Gastrocnemius medialis (tissue), 4 donors: Measurements from ENCODE around the gene ZIC2. TPM values are rescaled to one million over a fixed set of nuclear protein-coding genes. Genes with fewer than 3 reads are reported as not detected.

Experiments used
- ATAC-seq, 2 donors: fragments of 150-250 bp; one replicate each; pipeline ENCODE4 v1.9.1; 2016
- DNase-seq, 2 donors: peaks; one replicate each; pipeline ENCODE4 v3.0.0-alpha.2; 2019
- H3K27ac ChIP-seq, 4 donors: fragments of 200-600 bp; sonication (generic); 1 replicate in 1 of 4; 2 replicates in 3 of 4; pipeline ENCODE4 v1.5.1; 2016 to 2018; ENCODE audit warnings: mild to moderate bottlenecking in 2 of 4, moderate library complexity in 1 of 4
- H3K27me3 ChIP-seq, 3 donors: fragments of 200-600 bp; sonication (generic) in 2 of 3; 1 replicate in 1 of 3; 2 replicates in 2 of 3; pipeline versions ENCODE4 v1.5.1 to v1.6.0; 2016 to 2019; ENCODE audit warnings: mild to moderate bottlenecking in 1 of 3, moderate library complexity in 1 of 3
- H3K36me3 ChIP-seq, 2 donors: fragments of 200-600 bp; sonication (generic) in 1 of 2; one replicate each; pipeline ENCODE4 v1.5.1; 2017 to 2018
- H3K4me1 ChIP-seq, 2 donors: fragments of 200-600 bp; sonication (generic) in 1 of 2; one replicate each; pipeline ENCODE4 v1.5.1; 2016 to 2017; ENCODE audit warnings: mild to moderate bottlenecking in 2 of 2
- H3K4me3 ChIP-seq, 4 donors: fragments of 200-600 bp; sonication (generic) in 3 of 4; 1 replicate in 1 of 4; 2 replicates in 3 of 4; pipeline ENCODE4 v1.5.1; 2016 to 2019; ENCODE audit warnings: mild to moderate bottlenecking in 2 of 4
- H3K9me3 ChIP-seq, 3 donors: fragments of 200-600 bp; sonication (generic) in 2 of 3; 1 replicate in 1 of 3; 2 replicates in 2 of 3; pipeline ENCODE4 v1.5.1; 2016 to 2019
- POLR2A ChIP-seq, 2 donors: fragments of 450-650 bp; IDR thresholded peaks; one replicate each; pipeline ENCODE4 v1.6.1; 2017; ENCODE audit warnings: antibody characterized with exemption in 2 of 2, mild to moderate bottlenecking in 2 of 2, moderate library complexity in 2 of 2
- in situ Hi-C, 4 donors: fragments of 200-750 bp; cut with MboI; loops; one replicate each; pipeline versions ENCODE4 v1.15.0 to v1.8.0; 2017; ENCODE audit warnings: low sequenced_read_pairs in 4 of 4
- intact Hi-C: fragments of 100-400 bp; cut with DNase I; formaldehyde crosslinking; loops from one replicate; pipeline ENCODE4 v1.15.1; 2023; ENCODE audit warnings: low total_unique reads
- total RNA-seq, 4 donors: library from RNA; depleted of rRNA; stranded (reverse); fragments of >200 nt; gene quantifications; one replicate each; pipeline versions ENCODE4 v1.1.0 to v1.2.3, GENCODE V29; 2016
- TF ChIP-seq, protein P1 (sequence below), 5 experiments: fragments of 450-650 bp in 3 of 5; fragments of 200-600 bp in 2 of 5; sonication (generic) in 2 of 5; IDR thresholded peaks in 4 of 5; conservative IDR thresholded peaks in 1 of 5; 1 replicate in 4 of 5; 2 replicates in 1 of 5; pipeline ENCODE4 v1.5.1; 2016 to 2019; ENCODE audit warnings: antibody characterized with exemption in 5 of 5, mild to moderate bottlenecking in 3 of 5, moderate library complexity in 3 of 5

Gene ZIC2
- total RNA-seq, 4 donors from 2014 or later, result not detected

DNA sequence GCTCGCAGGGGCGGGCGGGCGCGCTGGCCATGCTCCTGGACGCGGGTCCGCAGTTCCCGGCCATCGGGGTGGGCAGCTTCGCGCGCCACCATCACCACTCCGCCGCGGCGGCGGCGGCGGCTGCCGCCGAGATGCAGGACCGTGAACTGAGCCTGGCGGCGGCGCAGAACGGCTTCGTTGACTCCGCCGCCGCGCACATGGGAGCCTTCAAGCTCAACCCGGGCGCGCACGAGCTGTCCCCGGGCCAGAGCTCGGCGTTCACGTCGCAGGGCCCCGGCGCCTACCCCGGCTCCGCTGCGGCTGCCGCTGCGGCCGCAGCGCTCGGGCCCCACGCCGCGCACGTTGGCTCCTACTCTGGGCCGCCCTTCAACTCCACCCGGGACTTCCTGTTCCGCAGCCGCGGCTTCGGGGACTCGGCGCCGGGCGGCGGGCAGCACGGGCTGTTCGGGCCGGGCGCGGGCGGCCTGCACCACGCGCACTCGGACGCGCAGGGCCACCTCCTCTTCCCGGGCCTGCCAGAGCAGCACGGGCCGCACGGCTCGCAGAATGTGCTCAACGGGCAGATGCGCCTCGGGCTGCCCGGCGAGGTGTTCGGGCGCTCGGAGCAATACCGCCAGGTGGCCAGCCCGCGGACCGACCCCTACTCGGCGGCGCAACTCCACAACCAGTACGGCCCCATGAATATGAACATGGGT, 599 bp downstream of the ZIC2 start:
- Histone ChIP-seq H3K4me1 (peaks cover 13 to 24% of the 10 kb centered on the region in 2 donors), H3K4me3 (peak overlapping the region in 3 of 4 donors; percentile 51 to 62 (median 54)), H3K27ac (no peak overlapping the region), H3K27me3 (peaks cover 88 to 92% (median 90%) of the 10 kb centered on the region in 3 donors), H3K9me3 (no peaks in the 10 kb centered on the region), H3K36me3 (no peaks in the 10 kb centered on the region)
- no peak for DNase-seq
- intact Hi-C loops (loop anchor here (10.0 kb wide), 1 partner anchor 327 kb away; no protein-coding TSS in a partner anchor), in situ Hi-C loops (no loop called here)
- no peak for ATAC-seq
- TF ChIP-seq, protein P1, sequence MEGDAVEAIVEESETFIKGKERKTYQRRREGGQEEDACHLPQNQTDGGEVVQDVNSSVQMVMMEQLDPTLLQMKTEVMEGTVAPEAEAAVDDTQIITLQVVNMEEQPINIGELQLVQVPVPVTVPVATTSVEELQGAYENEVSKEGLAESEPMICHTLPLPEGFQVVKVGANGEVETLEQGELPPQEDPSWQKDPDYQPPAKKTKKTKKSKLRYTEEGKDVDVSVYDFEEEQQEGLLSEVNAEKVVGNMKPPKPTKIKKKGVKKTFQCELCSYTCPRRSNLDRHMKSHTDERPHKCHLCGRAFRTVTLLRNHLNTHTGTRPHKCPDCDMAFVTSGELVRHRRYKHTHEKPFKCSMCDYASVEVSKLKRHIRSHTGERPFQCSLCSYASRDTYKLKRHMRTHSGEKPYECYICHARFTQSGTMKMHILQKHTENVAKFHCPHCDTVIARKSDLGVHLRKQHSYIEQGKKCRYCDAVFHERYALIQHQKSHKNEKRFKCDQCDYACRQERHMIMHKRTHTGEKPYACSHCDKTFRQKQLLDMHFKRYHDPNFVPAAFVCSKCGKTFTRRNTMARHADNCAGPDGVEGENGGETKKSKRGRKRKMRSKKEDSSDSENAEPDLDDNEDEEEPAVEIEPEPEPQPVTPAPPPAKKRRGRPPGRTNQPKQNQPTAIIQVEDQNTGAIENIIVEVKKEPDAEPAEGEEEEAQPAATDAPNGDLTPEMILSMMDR (IDR thresholded peaks at IDR 0.05 in 4 of 5, conservative IDR thresholded peaks at IDR 0.05 in 1 of 5), result no peak
- no peak for TF ChIP-seq POLR2A (IDR thresholded peaks at IDR 0.05)

DNA sequence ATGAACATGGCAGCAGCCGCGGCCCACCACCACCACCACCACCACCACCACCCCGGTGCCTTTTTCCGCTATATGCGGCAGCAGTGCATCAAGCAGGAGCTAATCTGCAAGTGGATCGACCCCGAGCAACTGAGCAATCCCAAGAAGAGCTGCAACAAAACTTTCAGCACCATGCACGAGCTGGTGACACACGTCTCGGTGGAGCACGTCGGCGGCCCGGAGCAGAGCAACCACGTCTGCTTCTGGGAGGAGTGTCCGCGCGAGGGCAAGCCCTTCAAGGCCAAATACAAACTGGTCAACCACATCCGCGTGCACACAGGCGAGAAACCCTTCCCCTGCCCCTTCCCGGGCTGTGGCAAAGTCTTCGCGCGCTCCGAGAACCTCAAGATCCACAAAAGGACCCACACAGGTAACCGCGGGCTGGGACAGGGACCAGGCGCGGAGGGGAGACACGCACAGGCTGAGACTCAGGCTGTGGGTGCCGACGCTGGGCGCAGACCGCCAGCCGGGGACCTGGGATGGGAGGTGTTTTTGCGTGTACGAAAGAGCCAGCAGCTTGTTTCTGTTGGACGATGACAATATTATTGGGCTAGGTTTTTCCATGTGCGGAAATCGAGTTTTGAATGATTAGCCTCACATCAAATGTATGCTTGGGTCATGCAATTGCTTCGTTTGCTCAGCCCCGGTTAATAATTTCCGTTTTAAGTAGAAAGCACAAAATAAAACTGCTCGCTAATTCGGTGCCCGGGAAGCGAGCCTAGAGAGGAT, 1.3 kb downstream of the ZIC2 start:
- DNase-seq (no peak), ATAC-seq (no peak)
- in situ Hi-C loops (no loop called here), intact Hi-C loops (loop anchor here (10.0 kb wide), 1 partner anchor 328 kb away; no protein-coding TSS in a partner anchor)
- no peak overlapping the region for H3K27ac ChIP-seq
- peaks cover 13 to 24% of the 10 kb centered on the region in 2 donors for H3K4me1 ChIP-seq
- H3K36me3 ChIP-seq, result no peaks in the 10 kb centered on the region
- peaks cover 88 to 92% (median 90%) of the 10 kb centered on the region in 3 donors for H3K27me3 ChIP-seq
- no peaks in the 10 kb centered on the region for H3K9me3 ChIP-seq
- H3K4me3 ChIP-seq, result peak overlapping the region in 1 of 4 donors; percentile 51
- TF ChIP-seq, protein P1 (IDR thresholded peaks at IDR 0.05 in 4 of 5, conservative IDR thresholded peaks at IDR 0.05 in 1 of 5), result no peak
- TF ChIP-seq POLR2A (IDR thresholded peaks at IDR 0.05), result no peak

DNA sequence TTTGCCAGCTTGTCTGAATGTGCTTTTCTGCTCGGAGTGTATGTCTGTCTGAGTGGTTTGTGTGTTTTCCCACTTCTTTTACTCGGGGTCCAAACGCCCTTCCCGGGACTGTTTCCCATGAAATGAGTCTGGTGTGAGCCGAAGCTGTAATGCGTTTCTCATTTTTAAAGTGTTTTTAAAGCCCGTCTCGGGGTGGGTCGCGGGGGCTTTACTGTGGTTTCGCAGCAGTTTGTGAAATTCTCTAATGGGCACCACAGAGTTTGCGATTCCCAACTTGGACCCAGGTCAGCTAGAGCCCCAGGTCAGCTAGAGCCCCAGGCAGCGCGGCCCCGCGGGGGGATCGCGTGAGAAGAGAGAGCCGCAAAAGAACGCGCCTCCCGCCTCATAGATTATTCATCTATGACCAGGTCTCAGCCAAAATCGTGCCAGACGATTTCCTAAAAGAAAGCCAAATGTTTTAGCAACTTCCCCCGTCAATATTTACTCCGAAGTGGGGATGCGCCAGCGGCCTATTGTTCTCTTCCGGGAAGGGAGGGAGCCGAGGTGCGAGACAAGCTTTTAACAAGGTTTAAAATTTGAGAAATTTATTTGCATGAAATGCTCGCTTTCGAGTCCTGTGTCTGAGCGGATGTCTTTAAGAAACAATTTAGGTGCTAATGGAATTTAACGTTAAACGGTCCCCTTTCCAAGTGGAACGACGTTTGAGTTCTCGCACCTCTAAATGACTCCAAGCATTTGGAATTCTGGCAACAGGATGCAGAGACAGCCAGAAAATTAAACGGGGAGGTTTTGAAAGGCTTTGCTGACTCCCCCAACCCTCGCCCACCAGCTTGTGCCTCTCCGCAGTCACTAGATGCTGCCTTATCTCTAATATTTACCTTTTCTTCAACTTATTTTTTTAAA, 2.2 kb downstream of the ZIC2 start:
- ATAC-seq (no peak), DNase-seq (no peak)
- Histone ChIP-seq H3K27me3 (peaks cover 88 to 92% (median 90%) of the 10 kb centered on the region in 3 donors), H3K4me3 (no peak overlapping the region), H3K4me1 (peaks cover 13 to 20% of the 10 kb centered on the region in 2 donors), H3K9me3 (no peaks in the 10 kb centered on the region), H3K36me3 (no peaks in the 10 kb centered on the region), H3K27ac (no peak overlapping the region)
- in situ Hi-C loops (no loop called here), intact Hi-C loops (loop anchor here (10.0 kb wide), 1 partner anchor 329 kb away; no protein-coding TSS in a partner anchor)
- TF ChIP-seq, protein P1 (IDR thresholded peaks at IDR 0.05 in 4 of 5, conservative IDR thresholded peaks at IDR 0.05 in 1 of 5), result no peak
- TF ChIP-seq POLR2A (IDR thresholded peaks at IDR 0.05), result no peak

- H3K4me1 ChIP-seq, result peaks cover 6 to 11% of the 10 kb centered on the region in 2 donors
- in situ Hi-C loops, result no loop called here
- no peaks in the 10 kb centered on the region for H3K9me3 ChIP-seq
- no peak for DNase-seq
- TF ChIP-seq, protein P1 (IDR thresholded peaks at IDR 0.05 in 4 of 5, conservative IDR thresholded peaks at IDR 0.05 in 1 of 5), result no peak
- no peak for TF ChIP-seq POLR2A (IDR thresholded peaks at IDR 0.05)
- H3K27ac ChIP-seq, result no peak overlapping the region
- intact Hi-C loops, result loop anchor here (10.0 kb wide), 1 partner anchor 330 kb away; no protein-coding TSS in a partner anchor
- H3K27me3 ChIP-seq, result peaks cover 88 to 92% (median 90%) of the 10 kb centered on the region in 3 donors
- H3K36me3 ChIP-seq, result no peaks in the 10 kb centered on the region
- H3K4me3 ChIP-seq, result no peak overlapping the region
- ATAC-seq, result no peak
Measured at GRCh38 chr13:99984461-99985240, 3.1 kb downstream of the ZIC2 start.
